Stimulated activated CD8-positive, alpha-beta memory T cell treated with anti-CD3 and anti-CD28 coated beads, Interleukin-15, amount 100 ng/mL, for 1 hour (primary cell): ENCODE measurements around the gene SSR4.

Experiments used
- DNase-seq: peaks from one replicate; pipeline ENCODE4 v3.0.0-alpha.2; 2020; ENCODE audit warnings: low read depth

The SSR4 gene

DNA sequence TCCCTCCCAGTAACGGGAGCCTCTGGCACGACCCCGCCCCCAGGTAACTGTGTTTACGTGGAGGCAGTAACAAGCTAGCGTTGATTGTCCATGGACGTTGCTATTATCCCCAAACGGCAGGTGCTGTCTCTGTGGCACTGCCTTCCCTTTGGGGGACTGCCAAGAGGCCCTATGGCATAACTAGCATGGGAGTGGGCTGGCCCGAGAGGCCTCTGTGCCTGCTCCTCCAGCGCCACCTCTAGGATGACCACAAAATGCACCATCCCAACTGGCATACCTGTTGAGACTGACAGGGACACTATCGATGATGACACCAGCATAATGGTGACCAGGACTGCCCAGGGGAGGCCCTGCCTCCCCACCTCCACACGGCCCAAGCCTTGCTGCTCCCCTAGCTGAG is 12.2 kb upstream of the SSR4 start:
- DNase-seq: no peak

DNA sequence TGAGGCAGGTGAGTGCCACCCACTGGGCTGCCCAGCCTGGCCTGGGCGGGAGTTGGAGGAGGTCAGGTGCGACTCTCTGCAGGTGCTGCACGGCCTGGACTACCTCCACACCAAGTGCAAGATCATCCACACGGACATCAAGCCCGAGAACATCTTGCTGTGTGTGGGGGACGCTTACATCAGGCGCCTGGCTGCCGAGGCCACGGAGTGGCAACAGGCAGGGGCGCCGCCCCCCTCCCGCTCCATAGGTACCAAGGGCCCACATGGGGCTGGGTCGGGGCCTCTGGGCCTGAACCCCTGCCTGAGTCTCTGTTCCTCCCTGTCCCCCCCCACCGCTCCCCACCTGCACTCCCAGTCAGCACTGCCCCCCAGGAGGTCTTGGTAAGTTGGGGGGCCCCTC is 11.6 kb upstream of the SSR4 start:
- DNase-seq: no peak

DNA sequence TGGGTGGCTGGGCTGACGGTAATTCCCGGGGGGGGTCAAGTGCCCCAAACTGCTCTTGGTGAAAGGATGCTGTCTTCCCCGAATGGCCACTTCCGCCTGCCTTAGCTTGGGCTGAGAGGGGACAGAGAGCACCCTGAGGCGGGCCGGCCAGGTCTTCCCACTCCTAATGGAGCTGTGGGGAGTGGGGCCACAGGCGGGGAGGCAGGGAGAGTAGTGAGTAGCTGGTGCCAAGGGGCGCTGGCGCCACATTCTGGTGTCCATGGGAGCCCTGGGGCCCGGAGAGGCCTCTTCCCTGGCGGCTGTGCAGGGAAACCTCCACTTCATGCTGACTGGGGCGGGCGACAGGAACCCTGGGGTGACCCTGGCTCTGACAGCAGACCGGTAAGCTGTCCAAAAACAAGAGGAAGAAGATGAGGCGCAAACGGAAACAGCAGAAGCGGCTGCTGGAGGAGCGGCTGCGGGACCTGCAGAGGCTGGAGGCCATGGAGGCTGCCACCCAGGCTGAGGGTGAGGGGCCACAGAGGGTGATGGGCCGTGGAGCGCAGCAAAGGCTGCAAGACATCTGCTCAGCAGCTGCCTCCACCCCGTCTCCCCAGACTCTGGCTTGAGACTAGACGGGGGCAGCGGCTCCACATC is 11.0 kb upstream of the SSR4 start:
- DNase-seq: no peak

DNA sequence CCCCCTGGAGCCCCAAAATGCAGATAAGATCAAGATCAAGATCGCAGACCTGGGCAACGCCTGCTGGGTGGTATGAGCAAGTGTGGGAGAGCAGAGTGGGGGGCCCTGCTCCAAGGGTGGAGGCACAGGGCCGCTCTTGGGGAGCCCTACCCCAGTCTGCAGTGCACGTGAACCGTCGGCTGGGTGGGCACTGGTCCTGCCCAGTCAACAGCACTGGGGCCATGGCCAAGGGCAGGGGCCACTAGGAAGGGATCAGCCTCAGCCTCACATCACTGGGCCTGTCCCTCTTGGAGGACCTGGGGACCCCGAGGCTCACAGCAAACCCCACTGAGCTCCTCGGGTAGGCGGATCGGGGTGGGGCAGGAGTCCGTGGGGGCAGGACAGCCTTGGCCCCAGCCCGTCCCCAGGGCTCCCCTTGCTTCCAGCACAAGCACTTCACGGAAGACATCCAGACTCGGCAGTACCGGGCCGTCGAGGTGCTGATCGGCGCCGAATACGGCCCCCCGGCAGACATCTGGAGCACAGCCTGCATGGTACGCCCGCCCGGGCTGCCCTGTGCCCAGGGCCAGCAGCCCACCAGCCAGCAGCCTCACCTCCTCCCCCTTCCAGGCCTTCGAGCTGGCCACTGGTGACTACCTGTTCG is 10.0 kb upstream of the SSR4 start:
- no peak for DNase-seq

DNA sequence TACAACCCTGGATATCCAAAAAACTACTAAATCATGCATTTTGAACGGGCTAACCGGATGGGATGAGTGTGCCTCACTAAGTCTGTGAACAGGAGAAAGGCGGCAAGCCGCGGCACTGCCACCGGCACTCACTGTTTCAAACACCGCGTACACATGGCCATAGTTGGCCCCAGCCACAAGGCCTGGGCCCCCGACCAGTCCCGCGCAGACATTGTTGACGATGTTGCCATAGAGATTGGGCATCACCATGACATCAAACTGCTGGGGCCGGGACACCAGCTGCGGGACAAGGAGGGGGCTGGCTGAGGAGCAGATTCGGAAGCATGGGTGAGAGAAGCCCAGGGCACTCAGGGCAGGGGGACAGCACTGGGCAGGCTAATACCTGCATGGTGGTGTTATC is 7.8 kb upstream of the SSR4 start:
- no peak for DNase-seq

DNA sequence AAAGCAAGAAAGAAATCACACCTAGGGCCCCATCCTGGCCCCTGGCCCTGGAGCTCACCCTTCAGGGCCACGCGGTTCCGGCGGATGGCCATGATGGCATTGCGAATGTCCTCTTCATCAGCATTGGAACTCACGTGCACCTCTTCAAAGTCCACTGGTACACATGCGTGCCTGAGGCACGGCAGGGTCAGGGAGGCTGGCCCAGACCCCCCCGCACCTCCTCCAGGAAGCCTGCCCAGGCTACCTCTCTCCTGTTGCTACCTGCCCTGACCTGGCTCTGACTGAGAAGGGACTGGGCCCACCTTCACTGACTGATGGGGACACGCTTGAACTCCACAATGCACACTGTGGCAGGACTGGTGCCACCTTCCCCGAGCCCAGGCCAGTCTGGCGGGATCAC is 4.8 kb upstream of the SSR4 start:
- no peak for DNase-seq

DNA sequence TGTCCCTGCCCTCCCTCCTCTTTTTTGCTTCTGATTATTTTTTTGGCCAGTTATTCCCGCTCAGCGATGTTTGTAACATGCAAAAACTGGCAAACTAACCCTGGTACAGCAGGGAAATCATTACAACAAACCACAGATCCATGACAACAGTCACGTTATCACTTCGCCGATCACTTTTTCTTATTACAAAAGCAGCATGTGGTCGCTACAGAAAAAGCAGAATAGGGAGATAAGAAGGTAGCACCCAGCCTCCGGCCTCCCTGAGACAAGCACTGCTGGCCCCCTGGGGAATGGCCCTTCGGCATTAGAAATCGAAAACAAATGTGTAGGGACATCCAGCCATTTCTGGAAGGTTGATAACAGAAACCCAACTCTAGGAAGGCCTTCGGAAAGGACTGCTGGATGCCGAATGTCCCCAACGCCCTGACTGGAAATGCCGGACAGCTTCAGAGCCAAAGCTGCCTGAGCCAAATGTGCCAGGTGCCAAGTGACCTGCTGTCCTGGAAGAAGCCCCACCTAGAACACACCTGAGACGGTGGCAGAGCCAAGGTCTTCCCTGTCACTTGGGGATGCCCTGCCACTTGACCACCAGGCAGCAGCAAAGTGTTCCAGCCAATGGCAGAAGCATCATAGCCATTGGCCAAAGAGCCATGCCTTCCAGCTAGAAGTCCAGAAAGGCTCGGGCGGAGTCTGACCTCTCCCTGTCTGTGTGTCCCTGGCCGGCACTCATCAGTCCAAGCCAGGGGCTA is 3.2 kb upstream of the SSR4 start:
- DNase-seq: no peak

DNA sequence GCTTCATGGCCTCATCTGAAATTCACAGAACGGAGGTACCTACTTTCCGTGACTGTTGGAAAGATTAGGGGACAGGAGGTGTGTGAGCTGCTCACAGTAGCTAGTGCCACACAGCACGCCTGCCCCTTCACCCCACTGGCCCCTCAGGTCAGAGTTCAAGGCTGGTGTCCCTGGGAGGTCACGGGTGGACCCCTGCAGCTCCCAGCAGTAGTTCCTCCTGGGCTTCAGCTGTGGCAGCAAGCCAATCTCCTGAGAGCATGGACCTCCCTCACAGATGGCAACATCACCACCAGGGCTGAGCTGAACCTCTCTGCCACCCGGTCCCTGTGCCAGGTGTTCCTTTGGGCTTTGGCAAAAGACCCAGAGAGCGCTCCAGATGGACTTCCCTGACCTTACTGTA is 2.1 kb upstream of the SSR4 start:
- DNase-seq: no peak

DNA sequence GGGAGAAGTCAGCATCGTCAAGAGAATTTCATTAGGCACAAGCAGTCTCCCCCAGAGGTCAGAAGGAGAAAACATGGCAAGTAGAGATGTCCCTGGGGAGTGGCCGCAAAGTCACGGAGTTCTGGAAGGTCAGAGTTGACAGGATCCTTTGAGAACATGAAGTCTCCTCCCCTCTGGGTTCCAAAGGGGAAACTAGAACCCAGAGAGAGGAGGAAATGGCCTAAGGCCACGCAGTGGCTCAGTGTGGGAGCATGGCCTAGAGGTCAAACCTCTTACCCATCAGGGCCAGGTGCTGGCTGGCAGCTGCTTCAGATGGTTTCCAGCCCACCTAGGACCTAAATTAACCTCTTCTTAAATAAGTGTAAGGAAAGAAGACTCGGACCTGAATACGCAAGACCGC is 1.2 kb upstream of the SSR4 start:
- no peak for DNase-seq

DNA sequence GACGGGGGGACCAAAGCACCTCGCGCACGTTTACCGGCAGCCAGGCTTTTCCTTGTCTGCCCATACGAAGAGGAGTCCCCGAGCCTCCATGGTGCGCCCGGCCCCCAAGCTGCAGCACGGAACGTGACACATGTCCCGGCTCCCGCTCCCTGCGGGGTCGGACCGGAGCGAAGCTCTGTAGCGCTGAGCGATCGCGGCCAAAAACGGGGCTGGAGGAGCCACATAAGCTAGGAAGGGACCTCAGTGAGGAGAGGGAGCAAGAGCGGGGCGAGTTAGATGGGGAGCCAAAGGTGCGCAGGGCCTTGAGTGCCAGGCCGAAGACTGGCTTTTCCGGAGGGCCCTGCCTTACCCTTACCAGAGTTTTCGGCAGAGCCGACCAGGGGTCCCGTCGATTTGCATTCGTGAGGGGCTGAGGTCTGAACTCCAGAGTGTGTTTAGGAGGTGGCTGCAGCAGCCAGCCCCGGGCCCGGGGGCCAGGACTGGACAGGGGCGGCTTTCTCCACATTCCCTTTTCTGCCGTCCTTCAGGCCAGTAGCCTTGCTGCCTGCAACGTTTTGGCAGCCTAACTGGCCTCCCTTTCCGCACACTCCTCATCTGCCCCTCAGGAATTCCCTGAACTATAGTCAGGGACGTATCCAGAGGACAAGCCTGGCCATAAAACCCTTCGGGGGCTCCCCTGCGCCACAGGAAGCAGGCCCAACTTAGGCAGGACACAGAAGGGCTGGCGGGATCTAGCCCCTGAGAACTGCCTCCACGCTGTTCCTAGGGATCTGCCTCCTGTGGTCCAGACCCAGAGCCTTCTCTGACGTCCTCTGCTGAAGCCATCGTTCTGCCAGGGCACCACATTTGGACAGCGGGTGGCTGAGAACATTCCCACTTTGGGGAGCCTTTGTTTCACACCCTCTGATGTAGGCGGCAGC is 689 bp downstream of the SSR4 start:
- no peak for DNase-seq

DNA sequence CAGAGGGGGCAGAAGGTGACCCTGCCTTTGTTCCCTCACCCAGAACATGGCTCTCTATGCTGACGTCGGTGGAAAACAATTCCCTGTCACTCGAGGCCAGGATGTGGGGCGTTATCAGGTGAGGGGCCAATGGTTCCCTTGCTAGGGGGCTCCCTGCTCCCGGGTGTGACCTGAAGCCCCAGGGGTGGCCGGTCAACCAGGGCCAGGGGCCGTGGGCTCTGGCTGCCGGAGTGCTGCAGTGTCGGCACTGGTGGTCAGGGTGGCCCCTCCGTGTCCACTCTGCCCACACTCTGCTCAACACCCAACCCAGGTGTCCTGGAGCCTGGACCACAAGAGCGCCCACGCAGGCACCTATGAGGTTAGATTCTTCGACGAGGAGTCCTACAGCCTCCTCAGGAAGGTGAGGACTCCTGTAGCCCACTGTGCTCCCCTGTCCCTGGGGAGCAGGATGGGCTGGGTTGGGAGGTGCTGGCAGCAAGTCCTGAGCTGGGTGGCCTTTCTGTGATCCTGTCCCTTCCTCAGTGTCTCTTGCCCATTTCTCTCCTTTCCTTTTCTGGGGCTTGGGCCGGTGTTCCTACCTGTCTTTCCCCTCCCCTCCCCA is 3.0 kb downstream of the SSR4 start:
- no peak for DNase-seq

DNA sequence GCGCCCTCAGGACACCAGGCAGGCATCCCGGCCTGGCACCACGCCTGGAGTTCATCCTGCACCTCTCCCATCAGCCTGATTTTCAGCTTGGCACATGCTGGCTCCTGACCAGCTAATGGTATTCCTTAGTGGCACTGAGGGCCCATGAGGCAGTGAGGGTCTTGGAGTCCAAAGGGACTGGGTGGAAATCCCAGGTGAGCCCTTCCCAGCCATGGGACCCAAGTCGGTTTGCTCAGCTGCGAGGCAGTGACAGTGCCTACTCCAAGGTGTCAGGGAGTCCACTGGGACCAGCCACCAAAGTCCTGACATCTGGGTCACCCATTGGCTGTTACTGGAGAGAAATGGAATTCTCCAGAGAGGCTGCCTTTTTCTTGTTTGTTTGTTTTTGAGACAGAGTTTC is 4.9 kb downstream of the SSR4 start:
- DNase-seq: no peak

DNA sequence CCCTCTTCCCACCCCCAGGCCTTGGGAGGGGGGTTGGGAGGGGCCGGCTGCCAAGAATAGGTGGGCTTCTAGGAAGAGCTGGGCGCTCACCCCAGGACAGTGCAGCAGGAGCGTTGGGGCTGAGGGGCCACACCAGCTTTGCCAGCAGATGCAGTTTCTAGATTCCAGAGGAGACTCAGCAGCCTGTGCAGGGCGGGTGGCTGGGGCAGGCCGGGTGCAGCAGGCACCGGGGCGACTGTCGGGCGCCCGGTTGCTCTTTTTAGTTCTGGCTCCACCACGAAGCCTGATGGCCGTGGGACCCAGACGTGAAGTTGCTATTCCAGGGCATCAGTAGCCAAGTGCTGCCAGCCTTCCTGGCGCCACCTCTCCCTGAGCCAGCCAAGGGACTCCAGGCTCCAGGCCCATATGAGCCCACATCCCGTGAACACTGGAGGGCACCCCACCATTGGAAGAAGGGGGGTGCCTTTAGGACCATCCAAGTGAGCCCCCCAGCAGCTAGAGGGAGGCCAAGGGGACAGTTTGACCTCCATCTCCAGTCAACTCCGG is 5.8 kb downstream of the SSR4 start:
- no peak for DNase-seq

DNA sequence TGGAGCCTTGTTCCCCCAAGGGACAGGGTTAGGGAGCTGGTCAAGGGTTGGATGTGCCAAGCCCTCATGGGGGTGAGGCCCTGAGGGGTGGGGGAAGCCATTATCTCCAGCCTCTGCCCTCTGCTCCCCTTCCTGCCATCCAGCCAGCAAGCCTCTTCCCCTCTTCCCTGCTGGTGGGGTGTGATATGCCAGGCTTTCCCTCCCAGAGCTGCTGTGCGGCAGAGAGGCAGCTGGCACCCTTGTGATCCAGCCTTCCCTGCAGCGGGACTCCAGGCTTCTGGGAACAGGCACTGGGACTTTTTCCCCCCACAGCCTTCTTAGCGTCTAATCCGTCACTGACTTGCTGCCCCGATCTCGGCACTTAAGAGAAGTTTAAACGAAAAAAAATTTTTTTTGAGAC is 6.3 kb downstream of the SSR4 start:
- DNase-seq: no peak

DNA sequence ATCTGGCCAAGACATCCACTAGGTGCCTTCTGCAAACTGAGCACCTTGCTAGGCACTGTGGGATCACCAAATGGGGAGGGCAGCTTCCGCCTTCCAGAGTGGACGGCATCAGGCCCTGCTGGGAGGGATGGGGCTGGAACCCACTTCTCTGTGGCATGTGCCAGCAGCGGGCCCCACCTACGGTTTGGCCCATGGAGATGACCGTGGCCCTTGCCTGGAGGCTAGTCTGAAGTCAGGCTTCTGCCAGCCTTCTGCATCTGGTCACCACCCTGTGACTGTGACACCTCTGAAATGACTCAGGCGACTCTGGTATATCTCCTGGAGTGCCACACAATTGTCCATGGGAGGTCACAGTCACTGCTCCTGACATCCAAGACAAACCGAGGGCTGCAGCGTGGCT is 7.2 kb downstream of the SSR4 start:
- no peak for DNase-seq

DNA sequence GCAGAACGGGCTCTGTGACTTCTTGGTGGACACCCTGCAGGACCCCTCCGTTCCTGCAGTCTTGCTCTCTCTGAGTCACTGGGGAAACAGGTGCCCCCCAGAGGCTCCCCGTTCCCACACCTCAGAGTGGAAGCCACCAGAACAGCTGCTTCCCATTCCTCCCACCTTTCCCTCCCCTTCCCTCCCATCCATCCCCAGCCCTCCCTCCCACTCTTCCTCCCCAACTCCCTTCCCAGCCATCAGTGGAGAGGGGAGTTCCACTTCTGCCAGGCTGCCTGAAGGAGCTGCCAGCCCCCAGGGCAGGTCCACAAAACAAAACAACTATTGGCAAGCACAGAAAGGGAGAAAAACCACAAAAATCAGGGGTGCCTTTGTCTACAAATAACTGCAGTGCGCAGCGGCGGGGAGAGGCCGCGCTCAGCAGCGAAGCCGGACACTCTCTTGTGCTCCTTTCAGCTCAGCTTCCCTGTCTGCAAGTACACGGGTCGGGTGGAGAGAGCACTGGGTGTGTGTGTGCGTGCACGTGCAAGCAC is 8.1 kb downstream of the SSR4 start:
- DNase-seq: no peak

DNA sequence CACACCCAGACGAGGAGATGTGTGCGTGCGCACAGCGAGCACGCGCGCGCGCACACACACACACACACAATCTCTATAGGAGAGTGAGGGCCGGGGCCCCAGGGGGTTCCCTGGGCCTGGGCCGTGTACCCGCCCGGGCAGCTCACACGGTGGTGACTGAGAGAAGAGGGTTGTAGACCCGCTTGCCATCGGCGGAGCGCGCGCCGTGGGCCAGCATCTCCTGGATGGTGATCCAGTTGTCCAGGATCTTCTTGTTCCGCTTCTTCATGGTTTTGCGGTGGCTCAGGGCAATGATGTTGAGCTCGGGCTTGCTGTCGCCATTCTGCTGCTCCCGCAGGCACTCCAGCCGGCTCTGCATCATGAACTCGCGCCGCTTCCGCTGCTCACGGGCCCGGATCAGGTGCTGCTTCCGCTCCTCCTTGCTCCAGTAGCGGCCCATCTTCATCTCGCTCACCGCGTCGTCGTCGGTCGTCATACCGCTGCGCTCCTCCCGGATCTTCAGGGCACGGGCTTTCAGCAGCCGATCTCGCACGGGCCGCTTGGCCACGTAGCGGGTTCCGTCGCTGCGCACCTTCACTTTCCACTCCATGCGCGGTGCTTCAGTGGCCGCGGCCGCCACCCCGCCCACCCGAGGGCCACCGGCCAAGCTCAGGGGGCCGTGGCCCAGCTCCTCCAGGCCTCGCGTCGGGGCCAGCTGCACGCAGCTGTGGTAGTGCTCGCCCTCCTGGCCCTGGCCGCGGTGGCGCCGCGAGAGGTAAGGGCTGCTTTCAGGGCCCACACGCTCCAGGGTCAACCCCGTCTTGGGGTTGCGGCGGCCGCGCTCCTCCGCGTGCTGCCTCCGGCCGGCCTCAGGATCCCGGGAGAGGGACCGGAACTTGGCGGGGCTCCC is 9.0 kb downstream of the SSR4 start:
- DNase-seq: no peak

DNA sequence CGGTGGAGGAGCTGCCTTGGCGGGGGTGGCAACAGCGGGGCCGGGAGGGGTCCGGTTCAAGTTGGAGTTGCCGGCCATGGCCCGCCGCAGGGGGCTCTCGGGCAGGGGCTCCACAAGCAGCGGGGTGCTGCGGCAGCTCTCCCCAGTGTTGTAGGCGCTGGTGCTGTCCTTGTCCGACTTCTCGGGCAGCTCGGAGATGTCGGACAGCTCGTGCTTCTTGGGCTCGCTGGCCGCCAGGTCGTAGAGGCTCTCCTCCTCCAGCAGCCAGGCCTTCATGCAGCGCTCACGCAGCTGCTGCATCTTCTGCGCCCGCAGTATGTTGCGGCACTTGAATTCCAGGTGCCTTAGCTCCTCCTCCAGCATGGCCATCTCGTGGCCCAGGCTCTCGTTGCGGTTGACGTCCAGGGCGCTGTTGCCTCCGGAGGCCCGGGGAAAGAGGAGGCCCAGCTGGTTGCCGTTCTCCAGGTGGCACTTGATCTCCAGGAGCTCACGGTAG is 9.7 kb downstream of the SSR4 start:
- DNase-seq: no peak

DNA sequence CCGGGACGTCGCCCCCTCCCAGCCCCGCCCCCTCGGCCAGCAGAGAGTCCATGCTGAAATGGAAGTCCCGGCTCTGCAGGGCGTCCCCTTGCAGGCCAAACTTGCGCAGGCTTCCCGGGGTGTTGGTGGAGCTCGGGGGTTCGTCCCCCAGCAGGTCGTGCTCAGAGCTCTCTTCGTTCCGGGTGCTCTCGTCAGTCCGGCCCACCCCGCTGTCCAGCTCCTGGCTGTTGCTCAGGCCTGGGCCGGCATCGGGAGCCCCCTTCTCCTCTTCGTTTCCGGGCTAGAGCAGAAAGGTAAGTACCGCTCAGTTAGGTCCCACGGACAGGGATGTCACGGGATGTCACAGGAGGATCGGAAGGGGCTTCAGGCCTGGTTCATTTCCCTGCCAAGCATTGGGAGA is 10.2 kb downstream of the SSR4 start:
- no peak for DNase-seq

DNA sequence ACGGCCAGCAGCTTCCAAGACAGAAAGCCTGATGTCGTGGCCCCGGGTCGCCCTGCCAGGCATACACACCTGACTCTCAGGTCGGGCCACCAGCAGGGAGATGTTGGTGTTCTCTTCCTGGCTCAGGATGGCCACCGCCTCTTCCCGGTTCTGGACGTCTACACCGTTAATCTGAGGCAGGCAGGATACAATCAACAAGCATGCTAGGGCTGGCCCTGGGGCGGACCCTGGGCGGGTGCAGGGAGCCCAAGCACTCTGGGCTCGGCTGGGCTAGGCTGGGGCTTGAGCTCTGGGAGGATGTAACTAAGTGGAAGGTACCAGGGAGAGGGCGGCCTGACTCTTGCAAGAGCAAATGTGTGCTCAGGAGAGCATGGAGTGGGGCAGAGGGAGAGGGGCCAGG is 11.0 kb downstream of the SSR4 start:
- no peak for DNase-seq
